K562 (cell line): ENCODE data around the gene PSORS1C1. TPM values are rescaled to one million over a fixed set of nuclear protein-coding genes. Genes with fewer than 3 reads are reported as not detected.

ENCODE experiments used
- AFF4 ChIP-seq: sonication (generic); formaldehyde crosslinking; IDR thresholded peaks from 2 replicates; pipeline ENCODE4 v1.8.0; 2023; ENCODE audit warnings: mild to moderate bottlenecking, missing genetic modification reagents
- CHD4 ChIP-seq: fragments of 200-600 bp; sonication (generic); IDR thresholded peaks from 3 replicates; pipeline ENCODE4 v1.6.1; 2012; ENCODE audit warnings: low read depth, mild to moderate bottlenecking, mixed read lengths, low read length, inconsistent platforms; ENCODE audit not compliant: insufficient read depth, insufficient replicate concordance, poor library complexity, severe bottlenecking
- CREB3L1 ChIP-seq: fragments of 450-650 bp; IDR thresholded peaks from 2 replicates; pipeline ENCODE4 v1.6.1; 2014; ENCODE audit warnings: low read depth, mild to moderate bottlenecking, moderate library complexity, borderline replicate concordance
- CUX1 ChIP-seq: fragments of 200-800 bp; sonication (Bioruptor generic); IDR thresholded peaks from 2 replicates; pipeline ENCODE4 v1.6.1; 2016; ENCODE audit warnings: missing genetic modification characterization, missing compliant biosample characterization
- ELF2 ChIP-seq: fragments of 250-450 bp; sonication (Bioruptor Pico); IDR thresholded peaks from 2 replicates; pipeline ENCODE4 v1.5.0; 2021; ENCODE audit warnings: mild to moderate bottlenecking
- SOX6 ChIP-seq: fragments of 450-650 bp; IDR thresholded peaks from 2 replicates; pipeline ENCODE4 v1.6.1; 2014; ENCODE audit warnings: mild to moderate bottlenecking
- TCF3 ChIP-seq: sonication (generic); formaldehyde crosslinking; IDR thresholded peaks from 2 replicates; pipeline ENCODE4 v1.4.0; 2020; ENCODE audit warnings: mild to moderate bottlenecking, missing genetic modification reagents
- TRIM28 ChIP-seq: fragments of 450-650 bp; IDR thresholded peaks from 2 replicates; pipeline ENCODE4 v1.6.1; 2017
- XRCC5 ChIP-seq: fragments of 200-400 bp; formaldehyde crosslinking; IDR thresholded peaks from 2 replicates; pipeline ENCODE4 v1.6.1; 2017; ENCODE audit warnings: low read depth, mild to moderate bottlenecking, low read length
- ZNF347 ChIP-seq: fragments of 450-650 bp; formaldehyde crosslinking; IDR thresholded peaks from 2 replicates; pipeline ENCODE4 v1.4.0; 2020; ENCODE audit warnings: low read depth, mild to moderate bottlenecking, moderate library complexity
- ZNF436 ChIP-seq: fragments of 250-450, 450-650 bp; sonication (Bioruptor Pico); formaldehyde crosslinking; IDR thresholded peaks from 2 replicates; pipeline ENCODE4 v1.7.0; 2020; ENCODE audit warnings: mild to moderate bottlenecking
- ZNF76 ChIP-seq: fragments of 250-450 bp; sonication (Bioruptor Pico); IDR thresholded peaks from 2 replicates; pipeline ENCODE4 v1.4.0; 2020; ENCODE audit warnings: mild to moderate bottlenecking, moderate library complexity, borderline replicate concordance
- ZNF778 ChIP-seq: fragments of 450-650 bp; formaldehyde crosslinking; IDR thresholded peaks from 2 replicates; pipeline ENCODE4 v1.4.0; 2020; ENCODE audit warnings: mild to moderate bottlenecking, moderate library complexity
- polyA plus RNA-seq, 8 experiments: library from polyadenylated mRNA; depleted of rRNA in 4 of 8; stranded (reverse) in 5 of 8; unstranded in 3 of 8; fragments of >200 nt; fragmentation: Nextera tagmentation in 2 of 8; fragmentation: Illumina TruSeq in 1 of 8; extraction: Ambion mirVana in 2 of 8; extraction: Trizol in 1 of 8; gene quantifications; 2 replicates each; pipeline versions ENCODE4 v1.2.1 to v1.2.3, GENCODE V29; 2011 to 2014; ENCODE audit warnings: inconsistent platforms in 1 of 8, missing spikeins in 1 of 8
- total RNA-seq, 7 experiments: library from RNA; depleted of rRNA in 6 of 7; stranded (reverse); fragments of >200 nt in 6 of 7; fragmentation: Illumina TruSeq in 2 of 7; extraction: Trizol in 2 of 7; gene quantifications; 2 replicates each; pipeline versions ENCODE4 v1.2.1 to v1.2.3, GENCODE V29; 2011 to 2021; ENCODE audit warnings: low replicate concordance in 1 of 7
- TF ChIP-seq, protein P1 (sequence below): fragments of 250-450 bp; sonication (Bioruptor Pico); IDR thresholded peaks from 2 replicates; pipeline ENCODE4 v1.4.0; 2020; ENCODE audit warnings: mild to moderate bottlenecking, moderate library complexity, borderline replicate concordance

The PSORS1C1 gene
- total and polyA plus RNA-seq, 9 of the 15 experiments (the other 6 are each of a cell fraction or from before 2014, with no cell fraction given): 0.11 TPM; not detected in 8

- TF ChIP-seq XRCC5: no peak
- no peak for TF ChIP-seq ZNF436 (CRISPR knock-in tag)
- TF ChIP-seq ZNF76 (CRISPR knock-in tag): no peak
- TF ChIP-seq CUX1 (CRISPR knock-in tag): no peak
- TF ChIP-seq ZNF778 (CRISPR knock-in tag): no peak
- peak; percentile 51; the same call in 1 of the 2 replicates for TF ChIP-seq SOX6
- no peak for TF ChIP-seq CHD4
- TF ChIP-seq ELF2 (CRISPR knock-in tag): no peak
- TF ChIP-seq CREB3L1: no peak
- TF ChIP-seq, protein P1, sequence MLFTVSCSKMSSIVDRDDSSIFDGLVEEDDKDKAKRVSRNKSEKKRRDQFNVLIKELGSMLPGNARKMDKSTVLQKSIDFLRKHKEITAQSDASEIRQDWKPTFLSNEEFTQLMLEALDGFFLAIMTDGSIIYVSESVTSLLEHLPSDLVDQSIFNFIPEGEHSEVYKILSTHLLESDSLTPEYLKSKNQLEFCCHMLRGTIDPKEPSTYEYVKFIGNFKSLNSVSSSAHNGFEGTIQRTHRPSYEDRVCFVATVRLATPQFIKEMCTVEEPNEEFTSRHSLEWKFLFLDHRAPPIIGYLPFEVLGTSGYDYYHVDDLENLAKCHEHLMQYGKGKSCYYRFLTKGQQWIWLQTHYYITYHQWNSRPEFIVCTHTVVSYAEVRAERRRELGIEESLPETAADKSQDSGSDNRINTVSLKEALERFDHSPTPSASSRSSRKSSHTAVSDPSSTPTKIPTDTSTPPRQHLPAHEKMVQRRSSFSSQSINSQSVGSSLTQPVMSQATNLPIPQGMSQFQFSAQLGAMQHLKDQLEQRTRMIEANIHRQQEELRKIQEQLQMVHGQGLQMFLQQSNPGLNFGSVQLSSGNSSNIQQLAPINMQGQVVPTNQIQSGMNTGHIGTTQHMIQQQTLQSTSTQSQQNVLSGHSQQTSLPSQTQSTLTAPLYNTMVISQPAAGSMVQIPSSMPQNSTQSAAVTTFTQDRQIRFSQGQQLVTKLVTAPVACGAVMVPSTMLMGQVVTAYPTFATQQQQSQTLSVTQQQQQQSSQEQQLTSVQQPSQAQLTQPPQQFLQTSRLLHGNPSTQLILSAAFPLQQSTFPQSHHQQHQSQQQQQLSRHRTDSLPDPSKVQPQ (CRISPR knock-in tag): no peak
- TF ChIP-seq TCF3 (CRISPR knock-in tag): peak; percentile 46
- TF ChIP-seq AFF4 (CRISPR knock-in tag): no peak
- TF ChIP-seq TRIM28: no peak
- TF ChIP-seq ZNF347 (CRISPR knock-in tag): no peak
Observed at GRCh38 chr6:31086788-31087440, 27.7 kb upstream of the PSORS1C1 start (continued).
